HEK293T (cell line): Measurements from ENCODE around the gene TFAP2C.

Experiments used
- BHLHE40 ChIP-seq: fragments of 450-650 bp; IDR thresholded peaks from 2 replicates; pipeline ENCODE4 v1.6.1; 2016; ENCODE audit warnings: mild to moderate bottlenecking, moderate library complexity, borderline replicate concordance
- CTBP1 ChIP-seq: fragments of 450-650 bp; IDR thresholded peaks from 2 replicates; pipeline ENCODE4 v1.6.1; 2016; ENCODE audit warnings: borderline replicate concordance
- ELF4 ChIP-seq: fragments of 450-650 bp; IDR thresholded peaks from 2 replicates; pipeline ENCODE4 v1.6.1; 2017; ENCODE audit warnings: antibody characterized with exemption
- FOXK2 ChIP-seq: fragments of 450-650 bp; IDR thresholded peaks from 2 replicates; pipeline ENCODE4 v1.6.1; 2016; ENCODE audit warnings: mild to moderate bottlenecking
- FOXM1 ChIP-seq: fragments of 450-650 bp; IDR thresholded peaks from 2 replicates; pipeline ENCODE4 v1.6.1; 2017; ENCODE audit warnings: mild to moderate bottlenecking, borderline replicate concordance
- HDGF ChIP-seq: fragments of 450-650 bp; IDR thresholded peaks from 2 replicates; pipeline ENCODE4 v1.6.1; 2017; ENCODE audit warnings: antibody characterized with exemption, borderline replicate concordance
- L3MBTL2 ChIP-seq: fragments of 450-650 bp; conservative IDR thresholded peaks from 2 replicates; pipeline ENCODE4 v1.6.1; 2016; ENCODE audit warnings: mild to moderate bottlenecking
- NFRKB ChIP-seq: fragments of 450-650 bp; IDR thresholded peaks from 2 replicates; pipeline ENCODE4 v1.6.1; 2016; ENCODE audit warnings: mild to moderate bottlenecking, moderate library complexity
- SP1 ChIP-seq: fragments of 450-650 bp; IDR thresholded peaks from 2 replicates; pipeline ENCODE4 v1.6.1; 2017
- SUZ12 ChIP-seq: fragments of 450-650 bp; IDR thresholded peaks from 2 replicates; pipeline ENCODE4 v1.6.1; 2016; ENCODE audit warnings: mild to moderate bottlenecking
- TARDBP ChIP-seq: fragments of 450-650 bp; IDR thresholded peaks from 2 replicates; pipeline ENCODE4 v1.6.1; 2016
- ZNF384 ChIP-seq: fragments of 450-650 bp; IDR thresholded peaks from 2 replicates; pipeline ENCODE4 v1.6.1; 2016

DNA sequence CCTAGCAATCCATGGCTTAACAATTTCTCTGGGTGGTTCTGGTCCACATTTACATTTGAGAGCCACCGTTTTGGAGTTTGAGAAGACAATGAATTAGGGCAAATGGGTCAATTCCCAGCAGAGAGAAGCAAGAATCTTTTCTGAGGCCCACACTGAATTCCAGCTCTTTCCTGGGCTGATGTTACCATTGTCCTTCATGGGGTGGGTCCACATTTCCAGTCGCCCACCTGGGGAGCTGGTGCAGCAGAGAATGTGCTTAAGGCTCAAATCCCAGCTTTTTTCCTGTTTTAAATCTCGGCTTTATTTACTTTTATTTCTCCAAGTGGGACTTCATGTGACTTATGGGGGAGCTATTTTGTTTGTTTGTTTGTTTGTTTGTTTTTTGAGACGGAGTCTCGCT is 44.2 kb upstream of the TFAP2C start:
- TF ChIP-seq BHLHE40 = no peak
- no peak for TF ChIP-seq L3MBTL2
- no peak for TF ChIP-seq HDGF
- TF ChIP-seq SP1 = no peak
- no peak for TF ChIP-seq ELF4
- TF ChIP-seq ZNF384 = no peak
- no peak for TF ChIP-seq FOXK2
- no peak for TF ChIP-seq NFRKB
- no peak for TF ChIP-seq SUZ12
- TF ChIP-seq CTBP1 = no peak
- TF ChIP-seq TARDBP = no peak
- no peak for TF ChIP-seq FOXM1
